HL-60 (cell line): Measurements from ENCODE around the gene MYO5B.

Experiments used
- DNase-seq, 2 experiments: peaks; one replicate each; pipeline ENCODE4 v3.0.0-alpha.2; 2010 to 2020; ENCODE audit warnings: low read depth in 1 of 2, low spot score in 1 of 2
- H3K27ac ChIP-seq: fragments of 250-450 bp; sonication (Bioruptor Pico); replicated peaks from 2 replicates; pipeline ENCODE4 v1.5.1; 2020; ENCODE audit warnings: mild to moderate bottlenecking, moderate library complexity
- H3K27me3 ChIP-seq: fragments of 250-450 bp; sonication (Bioruptor Pico); 2 replicates; pipeline ENCODE4 v1.5.1; 2021; ENCODE audit warnings: mild to moderate bottlenecking, moderate library complexity; ENCODE audit not compliant: insufficient read depth, poor library complexity, severe bottlenecking
- H3K4me3 ChIP-seq: replicated peaks from 2 replicates; pipeline ENCODE4 v1.5.1; 2011; ENCODE audit warnings: mild to moderate bottlenecking, control low read depth, low read length; ENCODE audit not compliant: insufficient read depth
- GABPA ChIP-seq: IDR thresholded peaks from 2 replicates; pipeline ENCODE4 v1.6.1; 2012; ENCODE audit warnings: low read depth
- POLR2AphosphoS5 ChIP-seq: IDR thresholded peaks from 2 replicates; pipeline ENCODE4 v1.6.1; 2012; ENCODE audit warnings: low read depth
- SPI1 ChIP-seq: IDR thresholded peaks from 2 replicates; pipeline ENCODE4 v1.6.1; 2012; ENCODE audit warnings: low read depth, mild to moderate bottlenecking, borderline replicate concordance
- TF ChIP-seq, protein P1 (sequence below): IDR thresholded peaks from 2 replicates; pipeline ENCODE4 v1.6.1; 2012; ENCODE audit warnings: low read depth; ENCODE audit not compliant: insufficient replicate concordance
- TF ChIP-seq, protein P2 (sequence below): IDR thresholded peaks from one replicate; pipeline ENCODE4 v1.5.1; 2011; ENCODE audit warnings: low read length, control low read depth, inconsistent platforms; ENCODE audit not compliant: insufficient read depth

MYO5B gene

DNA sequence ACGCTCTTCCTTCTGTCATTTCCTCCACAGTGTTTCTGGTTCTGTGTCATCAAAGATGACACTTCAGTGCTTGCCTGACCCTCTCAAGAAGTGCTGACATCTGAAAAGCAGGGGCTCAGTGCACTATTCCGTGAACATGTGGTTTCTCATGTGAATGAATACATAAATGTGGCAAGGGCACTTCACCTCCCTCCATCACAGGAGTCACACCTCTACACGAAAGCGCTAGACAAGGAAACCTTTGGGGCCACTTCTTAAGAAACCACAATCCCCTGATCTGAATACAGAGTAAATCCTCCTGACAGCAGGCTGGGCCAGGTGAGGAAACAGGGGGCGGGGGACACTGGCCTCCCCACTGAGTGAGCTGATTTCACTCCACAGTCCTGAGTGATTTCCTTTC lies 235.8 kb downstream of the MYO5B start:
- peaks cover 4% of the 10 kb centered on the region for H3K27me3 ChIP-seq
- H3K27ac ChIP-seq, result no peak overlapping the region
- DNase-seq, result no peak
- TF ChIP-seq POLR2AphosphoS5 (no peak), GABPA (no peak), SPI1 (no peak)
- TF ChIP-seq, protein P1, sequence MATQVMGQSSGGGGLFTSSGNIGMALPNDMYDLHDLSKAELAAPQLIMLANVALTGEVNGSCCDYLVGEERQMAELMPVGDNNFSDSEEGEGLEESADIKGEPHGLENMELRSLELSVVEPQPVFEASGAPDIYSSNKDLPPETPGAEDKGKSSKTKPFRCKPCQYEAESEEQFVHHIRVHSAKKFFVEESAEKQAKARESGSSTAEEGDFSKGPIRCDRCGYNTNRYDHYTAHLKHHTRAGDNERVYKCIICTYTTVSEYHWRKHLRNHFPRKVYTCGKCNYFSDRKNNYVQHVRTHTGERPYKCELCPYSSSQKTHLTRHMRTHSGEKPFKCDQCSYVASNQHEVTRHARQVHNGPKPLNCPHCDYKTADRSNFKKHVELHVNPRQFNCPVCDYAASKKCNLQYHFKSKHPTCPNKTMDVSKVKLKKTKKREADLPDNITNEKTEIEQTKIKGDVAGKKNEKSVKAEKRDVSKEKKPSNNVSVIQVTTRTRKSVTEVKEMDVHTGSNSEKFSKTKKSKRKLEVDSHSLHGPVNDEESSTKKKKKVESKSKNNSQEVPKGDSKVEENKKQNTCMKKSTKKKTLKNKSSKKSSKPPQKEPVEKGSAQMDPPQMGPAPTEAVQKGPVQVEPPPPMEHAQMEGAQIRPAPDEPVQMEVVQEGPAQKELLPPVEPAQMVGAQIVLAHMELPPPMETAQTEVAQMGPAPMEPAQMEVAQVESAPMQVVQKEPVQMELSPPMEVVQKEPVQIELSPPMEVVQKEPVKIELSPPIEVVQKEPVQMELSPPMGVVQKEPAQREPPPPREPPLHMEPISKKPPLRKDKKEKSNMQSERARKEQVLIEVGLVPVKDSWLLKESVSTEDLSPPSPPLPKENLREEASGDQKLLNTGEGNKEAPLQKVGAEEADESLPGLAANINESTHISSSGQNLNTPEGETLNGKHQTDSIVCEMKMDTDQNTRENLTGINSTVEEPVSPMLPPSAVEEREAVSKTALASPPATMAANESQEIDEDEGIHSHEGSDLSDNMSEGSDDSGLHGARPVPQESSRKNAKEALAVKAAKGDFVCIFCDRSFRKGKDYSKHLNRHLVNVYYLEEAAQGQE, result no peak
- TF ChIP-seq, protein P2, sequence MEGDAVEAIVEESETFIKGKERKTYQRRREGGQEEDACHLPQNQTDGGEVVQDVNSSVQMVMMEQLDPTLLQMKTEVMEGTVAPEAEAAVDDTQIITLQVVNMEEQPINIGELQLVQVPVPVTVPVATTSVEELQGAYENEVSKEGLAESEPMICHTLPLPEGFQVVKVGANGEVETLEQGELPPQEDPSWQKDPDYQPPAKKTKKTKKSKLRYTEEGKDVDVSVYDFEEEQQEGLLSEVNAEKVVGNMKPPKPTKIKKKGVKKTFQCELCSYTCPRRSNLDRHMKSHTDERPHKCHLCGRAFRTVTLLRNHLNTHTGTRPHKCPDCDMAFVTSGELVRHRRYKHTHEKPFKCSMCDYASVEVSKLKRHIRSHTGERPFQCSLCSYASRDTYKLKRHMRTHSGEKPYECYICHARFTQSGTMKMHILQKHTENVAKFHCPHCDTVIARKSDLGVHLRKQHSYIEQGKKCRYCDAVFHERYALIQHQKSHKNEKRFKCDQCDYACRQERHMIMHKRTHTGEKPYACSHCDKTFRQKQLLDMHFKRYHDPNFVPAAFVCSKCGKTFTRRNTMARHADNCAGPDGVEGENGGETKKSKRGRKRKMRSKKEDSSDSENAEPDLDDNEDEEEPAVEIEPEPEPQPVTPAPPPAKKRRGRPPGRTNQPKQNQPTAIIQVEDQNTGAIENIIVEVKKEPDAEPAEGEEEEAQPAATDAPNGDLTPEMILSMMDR, result no peak
- H3K4me3 ChIP-seq, result no peak overlapping the region

DNA sequence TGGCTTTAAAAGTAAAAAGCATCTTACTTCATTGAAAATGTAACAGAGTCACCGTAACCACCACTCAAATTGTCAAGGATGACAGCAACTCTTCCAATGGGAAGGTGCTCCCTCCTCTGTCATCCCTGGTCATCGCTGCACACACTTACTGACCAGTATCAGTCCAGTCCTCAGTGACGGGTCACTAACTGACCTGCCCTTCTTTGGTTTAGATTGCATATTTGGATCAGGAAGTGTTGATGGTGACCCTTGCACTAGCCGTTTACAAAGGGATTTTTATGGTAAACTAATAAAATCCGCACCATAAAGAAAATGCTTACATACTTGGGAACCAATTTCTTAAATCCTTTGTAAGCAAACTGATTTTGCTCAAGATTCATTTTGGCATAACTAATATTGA lies 239.7 kb downstream of the MYO5B start:
- TF ChIP-seq POLR2AphosphoS5 (no peak), GABPA (no peak), SPI1 (no peak)
- TF ChIP-seq, protein P2, result no peak
- TF ChIP-seq, protein P1, result no peak
- DNase-seq, result no peak
- no peak overlapping the region for H3K27ac ChIP-seq
- H3K27me3 ChIP-seq, result no peaks in the 10 kb centered on the region
- H3K4me3 ChIP-seq, result no peak overlapping the region

DNA sequence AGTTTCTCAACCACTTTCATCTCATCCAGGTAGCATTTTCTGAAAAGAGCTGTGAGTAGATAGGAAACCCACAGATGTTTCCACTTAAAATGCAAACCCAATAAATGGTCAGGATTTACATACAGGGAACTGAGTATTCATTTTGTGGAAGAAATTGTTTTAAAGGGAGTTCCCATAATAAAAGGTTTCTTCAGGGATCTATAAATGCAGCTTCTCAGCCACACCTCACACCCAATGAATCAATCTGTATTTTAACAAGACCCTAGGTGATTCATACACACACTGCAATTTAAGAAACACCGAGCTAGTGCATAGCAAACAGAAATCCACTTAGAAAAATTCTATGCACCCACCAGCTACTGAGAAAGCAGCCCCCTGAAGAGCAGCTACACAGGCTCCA lies 241.6 kb downstream of the MYO5B start:
- TF ChIP-seq, protein P2, result no peak
- TF ChIP-seq, protein P1, result no peak
- TF ChIP-seq GABPA, result no peak
- no peak for TF ChIP-seq SPI1
- TF ChIP-seq POLR2AphosphoS5, result no peak
- H3K27me3 ChIP-seq, result peaks cover 4% of the 10 kb centered on the region
- H3K4me3 ChIP-seq, result no peak overlapping the region
- H3K27ac ChIP-seq, result no peak overlapping the region
- no peak for DNase-seq
